ENCODE results near the gene TMEM141. TPM values are rescaled to one million over a fixed set of nuclear protein-coding genes. Genes with fewer than 3 reads are reported as not detected.
"Not testable (repeated sequence)": the region's sequence is repeated elsewhere in the genome, so short reads cannot be mapped to it uniquely, and the experiment has no call there.

TMEM141 gene
- total and polyA plus RNA-seq, 2 experiments from 2014 or later = 51.7 to 59.4 TPM

GRCh38 chr9:136759436-136760325 is 31.5 kb upstream of the TMEM141 start:
- no peak overlapping the region for H3K4me3 ChIP-seq
- no peaks in the 10 kb centered on the region for H3K79me2 ChIP-seq (ENCODE audit: insufficient read depth)
- DNase-seq = no peak
- H3K4me2 ChIP-seq (ENCODE audit: unreplicated experiment) = no peak overlapping the region
- no peaks in the 10 kb centered on the region for H3K9me2 ChIP-seq (ENCODE audit: insufficient read depth)
- H3K9ac ChIP-seq = no peak overlapping the region
- no peaks in the 10 kb centered on the region for H3K9me3 ChIP-seq (ENCODE audit: low read depth)
- H2AFZ ChIP-seq = no peak overlapping the region
- H3K36me3 ChIP-seq (ENCODE audit: low read depth) = no peaks in the 10 kb centered on the region
- in situ Hi-C loops (cut with MboI) = no loop called here
- no peaks in the 10 kb centered on the region for H3K27me3 ChIP-seq (replicated peaks; ENCODE audit: insufficient read depth)
- TF ChIP-seq EZH2phosphoT487 (IDR thresholded peaks at IDR 0.05; ENCODE audit: insufficient read depth, low read depth) = no peak
- TF ChIP-seq EZH2 (IDR thresholded peaks at IDR 0.05; ENCODE audit: insufficient read depth, poor library complexity, severe bottlenecking) = no peak
- H3K4me1 ChIP-seq (ENCODE audit: insufficient read depth) = no peaks in the 10 kb centered on the region
- H3K27ac ChIP-seq = no peak overlapping the region
- no peaks in the 10 kb centered on the region for H3F3A ChIP-seq (ENCODE audit: insufficient read depth)
- H4K20me1 ChIP-seq (ENCODE audit: insufficient read depth) = no peaks in the 10 kb centered on the region
- 73 to 75% methylated on average over 27 of the region's 27 CpGs for WGBS, 2 experiments (ENCODE audit: low coverage in 1 of 2, low lambda C conversion rate in 2 of 2, missing lambda C conversion rate in 2 of 2)

- Histone ChIP-seq H3K4me2 (ENCODE audit: unreplicated experiment) (no peak overlapping the region), H3K9me2 (ENCODE audit: insufficient read depth) (no peaks in the 10 kb centered on the region), H3K27ac (no peak overlapping the region), H3K4me3 (no peak overlapping the region), H3K9ac (no peak overlapping the region), H2AFZ (no peak overlapping the region; the same call in 1 of the 2 replicates), H3K4me1 (ENCODE audit: insufficient read depth) (no peaks in the 10 kb centered on the region), H3K9me3 (ENCODE audit: low read depth) (no peaks in the 10 kb centered on the region), H4K20me1 (ENCODE audit: insufficient read depth) (no peaks in the 10 kb centered on the region), H3K27me3 (replicated peaks; ENCODE audit: insufficient read depth) (no peaks in the 10 kb centered on the region), H3K36me3 (ENCODE audit: low read depth) (no peaks in the 10 kb centered on the region), H3F3A (ENCODE audit: insufficient read depth) (no peaks in the 10 kb centered on the region), H3K79me2 (ENCODE audit: insufficient read depth) (no peaks in the 10 kb centered on the region)
- TF ChIP-seq EZH2phosphoT487 (IDR thresholded peaks at IDR 0.05; ENCODE audit: insufficient read depth, low read depth) = no peak
- TF ChIP-seq EZH2 (IDR thresholded peaks at IDR 0.05; ENCODE audit: insufficient read depth, poor library complexity, severe bottlenecking) = no peak
- in situ Hi-C loops (cut with MboI) = no loop called here
- DNase-seq = no peak
- WGBS, 2 experiments (ENCODE audit: low coverage in 1 of 2, low lambda C conversion rate in 2 of 2, missing lambda C conversion rate in 2 of 2) = 72 to 75% methylated on average over 23 to 25 of the region's 25 CpGs
Observed at GRCh38 chr9:136760424-136760823, 30.7 kb upstream of the TMEM141 start.

- in situ Hi-C loops (cut with MboI); H3F3A ChIP-seq (ENCODE audit: insufficient read depth); H3K79me2 ChIP-seq (ENCODE audit: insufficient read depth); H3K9me2 ChIP-seq (ENCODE audit: insufficient read depth); H3K9ac ChIP-seq; H4K20me1 ChIP-seq (ENCODE audit: insufficient read depth); H3K4me3 ChIP-seq; H3K4me2 ChIP-seq (ENCODE audit: unreplicated experiment); H3K27me3 ChIP-seq (replicated peaks; ENCODE audit: insufficient read depth); H3K27ac ChIP-seq; H3K4me1 ChIP-seq (ENCODE audit: insufficient read depth); H3K36me3 ChIP-seq (ENCODE audit: low read depth); H3K9me3 ChIP-seq (ENCODE audit: low read depth): not testable (repeated sequence)
- 25 to 28% methylated on average over 21 to 22 of the region's 22 CpGs for WGBS, 2 experiments (ENCODE audit: low coverage in 1 of 2, low lambda C conversion rate in 2 of 2, missing lambda C conversion rate in 2 of 2)
- peak overlapping the region; percentile 73 for H2AFZ ChIP-seq
- DNase-seq = peak; percentile 84
Observed at GRCh38 chr9:136760834-136761544, 30.2 kb upstream of the TMEM141 start.

DNA sequence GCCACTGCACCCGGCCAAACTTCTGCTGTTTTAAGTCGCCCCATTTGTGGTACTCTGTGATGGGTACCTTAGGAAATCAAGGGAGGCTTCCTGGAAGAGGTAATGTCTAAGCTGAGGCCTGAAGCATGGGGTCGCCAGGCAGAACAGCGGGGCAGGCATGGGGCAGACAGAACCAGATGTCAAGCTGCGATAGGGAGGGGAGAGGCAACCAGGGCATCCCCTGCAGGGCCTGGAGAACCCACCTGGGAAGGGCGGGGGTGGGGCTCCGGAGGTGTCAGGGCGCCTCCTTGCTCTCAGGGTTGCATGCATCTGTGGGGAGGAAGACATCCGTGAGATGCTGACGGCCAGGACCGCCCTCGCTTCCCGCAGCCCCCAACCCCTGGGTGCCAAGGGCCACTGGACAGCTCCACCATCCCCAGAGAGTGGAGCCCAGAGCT is 29.6 kb upstream of the TMEM141 start:
- TF ChIP-seq EZH2phosphoT487 (IDR thresholded peaks at IDR 0.05; ENCODE audit: insufficient read depth, low read depth) (no peak), EZH2 (IDR thresholded peaks at IDR 0.05; ENCODE audit: insufficient read depth, poor library complexity, severe bottlenecking) (no peak)
- 44 to 58% methylated on average over 6 to 13 of the region's 13 CpGs for WGBS, 2 experiments (ENCODE audit: low coverage in 1 of 2, low lambda C conversion rate in 2 of 2, missing lambda C conversion rate in 2 of 2)
- H4K20me1 ChIP-seq (ENCODE audit: insufficient read depth) = no peaks in the 10 kb centered on the region
- no peaks in the 10 kb centered on the region for H3K27me3 ChIP-seq (replicated peaks; ENCODE audit: insufficient read depth)
- no peak overlapping the region for H3K27ac ChIP-seq
- H3K4me2 ChIP-seq (ENCODE audit: unreplicated experiment) = no peak overlapping the region
- H3K9ac ChIP-seq = no peak overlapping the region
- no peaks in the 10 kb centered on the region for H3K4me1 ChIP-seq (ENCODE audit: insufficient read depth)
- no peaks in the 10 kb centered on the region for H3F3A ChIP-seq (ENCODE audit: insufficient read depth)
- no peaks in the 10 kb centered on the region for H3K9me2 ChIP-seq (ENCODE audit: insufficient read depth)
- H3K4me3 ChIP-seq = no peak overlapping the region
- in situ Hi-C loops (cut with MboI) = no loop called here
- no peaks in the 10 kb centered on the region for H3K9me3 ChIP-seq (ENCODE audit: low read depth)
- no peaks in the 10 kb centered on the region for H3K79me2 ChIP-seq (ENCODE audit: insufficient read depth)
- no peaks in the 10 kb centered on the region for H3K36me3 ChIP-seq (ENCODE audit: low read depth)
- no peak overlapping the region for H2AFZ ChIP-seq
- no peak for DNase-seq

All from GM23248 (cell line).